Measurements from ENCODE around the gene ASAP2. TPM values are rescaled to one million over a fixed set of nuclear protein-coding genes. Genes with fewer than 3 reads are reported as not detected.

The ASAP2 gene
- total RNA-seq, 2 experiments from 2014 or later: 0.16 TPM; not detected in 1

GRCh38 chr2:9288233-9288632, 81.6 kb downstream of the ASAP2 start:
- Mint-ChIP-seq H3K27ac (no peak overlapping the region), H3K4me1 (ENCODE audit: low read depth) (no peaks in the 10 kb centered on the region), H3K27me3 (peaks cover 15% of the 10 kb centered on the region), H3K36me3 (ENCODE audit: low read depth) (no peaks in the 10 kb centered on the region), H3K9me3 (no peaks in the 10 kb centered on the region), H3K4me3 (no peak overlapping the region)
- CTCF ChIA-PET: no interaction called here
- Histone ChIP-seq H3K4me3 (ENCODE audit: low read length) (no peak overlapping the region), H3K36me3 (ENCODE audit: insufficient read depth, low read length) (no peaks in the 10 kb centered on the region), H3K27ac (ENCODE audit: low read depth in 1 of 2, low read length in 2 of 2) (no peak overlapping the region), H3K27me3 (ENCODE audit: control insufficient read depth in 1 of 2, insufficient read depth in 2 of 2, low read length in 2 of 2) (peaks cover 0 to 9% of the 10 kb centered on the region in 2 experiments), H3K9me3 (ENCODE audit: control insufficient read depth in 1 of 2, insufficient read depth in 1 of 2, low read length in 2 of 2) (no peaks in the 10 kb centered on the region), H3K4me1 (ENCODE audit: insufficient read depth, low read length) (no peaks in the 10 kb centered on the region)
- intact Hi-C loops (cut with DNase I, micrococcal nuclease): no loop called here
- no peak for ATAC-seq (ENCODE audit: poor library complexity)
- no peak for DNase-seq
- TF ChIP-seq, protein P1, sequence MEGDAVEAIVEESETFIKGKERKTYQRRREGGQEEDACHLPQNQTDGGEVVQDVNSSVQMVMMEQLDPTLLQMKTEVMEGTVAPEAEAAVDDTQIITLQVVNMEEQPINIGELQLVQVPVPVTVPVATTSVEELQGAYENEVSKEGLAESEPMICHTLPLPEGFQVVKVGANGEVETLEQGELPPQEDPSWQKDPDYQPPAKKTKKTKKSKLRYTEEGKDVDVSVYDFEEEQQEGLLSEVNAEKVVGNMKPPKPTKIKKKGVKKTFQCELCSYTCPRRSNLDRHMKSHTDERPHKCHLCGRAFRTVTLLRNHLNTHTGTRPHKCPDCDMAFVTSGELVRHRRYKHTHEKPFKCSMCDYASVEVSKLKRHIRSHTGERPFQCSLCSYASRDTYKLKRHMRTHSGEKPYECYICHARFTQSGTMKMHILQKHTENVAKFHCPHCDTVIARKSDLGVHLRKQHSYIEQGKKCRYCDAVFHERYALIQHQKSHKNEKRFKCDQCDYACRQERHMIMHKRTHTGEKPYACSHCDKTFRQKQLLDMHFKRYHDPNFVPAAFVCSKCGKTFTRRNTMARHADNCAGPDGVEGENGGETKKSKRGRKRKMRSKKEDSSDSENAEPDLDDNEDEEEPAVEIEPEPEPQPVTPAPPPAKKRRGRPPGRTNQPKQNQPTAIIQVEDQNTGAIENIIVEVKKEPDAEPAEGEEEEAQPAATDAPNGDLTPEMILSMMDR (IDR thresholded peaks at IDR 0.05): no peak
- POLR2A ChIA-PET: no interaction called here

DNA sequence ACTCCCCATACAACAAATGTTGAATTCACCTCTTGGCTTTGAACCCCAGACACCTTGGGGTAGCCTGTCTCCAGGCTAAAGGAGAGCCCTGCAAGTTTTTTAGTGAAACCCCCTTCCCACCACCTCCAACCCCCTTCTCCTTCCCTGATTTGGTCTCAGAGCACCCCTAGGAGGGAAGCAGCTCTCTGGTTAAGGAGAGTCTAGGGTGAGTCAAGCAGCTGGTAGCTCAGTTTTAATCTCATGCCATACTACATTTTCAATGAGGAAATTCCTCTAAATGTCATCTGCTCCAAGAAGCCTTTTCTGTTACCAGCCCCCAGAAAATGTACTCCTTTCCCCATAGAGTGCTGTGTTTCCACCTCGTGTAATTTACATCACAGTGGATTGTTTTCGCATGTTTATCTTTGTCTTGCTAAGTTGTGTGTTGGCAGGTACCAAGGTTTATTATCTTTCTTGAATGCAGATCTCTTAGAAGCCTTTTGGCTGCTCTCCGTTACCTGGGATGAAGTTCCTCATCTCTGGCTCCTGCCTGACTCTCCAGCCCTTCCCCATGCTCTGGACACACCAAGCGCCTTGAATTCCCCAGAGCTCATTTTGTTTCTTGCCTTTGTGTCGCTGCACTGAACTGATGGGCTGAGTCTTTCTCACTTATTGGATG, 82.2 kb downstream of the ASAP2 start:
- no peaks in the 10 kb centered on the region for H3K36me3 Mint-ChIP-seq (ENCODE audit: low read depth)
- no peak overlapping the region for H3K27ac Mint-ChIP-seq
- ATAC-seq (ENCODE audit: poor library complexity) (no peak), DNase-seq (no peak)
- Histone ChIP-seq H3K27me3 (ENCODE audit: control insufficient read depth in 1 of 2, insufficient read depth in 2 of 2, low read length in 2 of 2) (peaks cover 0 to 9% of the 10 kb centered on the region in 2 experiments), H3K4me3 (ENCODE audit: low read length) (no peak overlapping the region), H3K27ac (ENCODE audit: low read depth in 1 of 2, low read length in 2 of 2) (no peak overlapping the region), H3K36me3 (ENCODE audit: insufficient read depth, low read length) (no peaks in the 10 kb centered on the region), H3K4me1 (ENCODE audit: insufficient read depth, low read length) (no peaks in the 10 kb centered on the region), H3K9me3 (ENCODE audit: control insufficient read depth in 1 of 2, insufficient read depth in 1 of 2, low read length in 2 of 2) (no peaks in the 10 kb centered on the region)
- H3K4me3 Mint-ChIP-seq: no peak overlapping the region
- H3K4me1 Mint-ChIP-seq (ENCODE audit: low read depth): no peaks in the 10 kb centered on the region
- intact Hi-C loops (cut with DNase I, micrococcal nuclease): no loop called here
- no peaks in the 10 kb centered on the region for H3K9me3 Mint-ChIP-seq
- CTCF ChIA-PET: no interaction called here
- TF ChIP-seq, protein P1 (IDR thresholded peaks at IDR 0.05): no peak
- H3K27me3 Mint-ChIP-seq: peaks cover 15% of the 10 kb centered on the region
- POLR2A ChIA-PET: no interaction called here

GRCh38 chr2:9291331-9291730, 84.7 kb downstream of the ASAP2 start:
- TF ChIP-seq, protein P1 (IDR thresholded peaks at IDR 0.05): no peak
- Mint-ChIP-seq H3K4me3 (no peak overlapping the region), H3K36me3 (ENCODE audit: low read depth) (no peaks in the 10 kb centered on the region), H3K9me3 (no peaks in the 10 kb centered on the region), H3K27me3 (peaks cover 15% of the 10 kb centered on the region), H3K4me1 (ENCODE audit: low read depth) (no peaks in the 10 kb centered on the region), H3K27ac (no peak overlapping the region)
- H3K27ac ChIP-seq (ENCODE audit: low read depth in 1 of 2, low read length in 2 of 2): no peak overlapping the region
- no peak for DNase-seq
- H3K4me1 ChIP-seq (ENCODE audit: insufficient read depth, low read length): no peaks in the 10 kb centered on the region
- H3K9me3 ChIP-seq (ENCODE audit: control insufficient read depth in 1 of 2, insufficient read depth in 1 of 2, low read length in 2 of 2): no peaks in the 10 kb centered on the region
- no peaks in the 10 kb centered on the region for H3K36me3 ChIP-seq (ENCODE audit: insufficient read depth, low read length)
- POLR2A ChIA-PET: no interaction called here
- no peak overlapping the region for H3K4me3 ChIP-seq (ENCODE audit: low read length)
- no peak for ATAC-seq (ENCODE audit: poor library complexity)
- H3K27me3 ChIP-seq (ENCODE audit: control insufficient read depth in 1 of 2, insufficient read depth in 2 of 2, low read length in 2 of 2): peaks cover 0 to 9% of the 10 kb centered on the region in 2 experiments
- intact Hi-C loops (cut with DNase I, micrococcal nuclease): no loop called here
- CTCF ChIA-PET: no interaction called here
